Measurements from ENCODE around the gene SLC26A1.

The SLC26A1 gene

GRCh38 chr4:955161-955921, 37.9 kb downstream of the SLC26A1 start:
- Histone ChIP-seq H3K4me1 (ENCODE audit: control insufficient read depth, low read depth, low read length) (no peaks in the 10 kb centered on the region), H3K36me3 (ENCODE audit: control insufficient read depth, low read depth, low read length) (no peaks in the 10 kb centered on the region), H3K27ac (ENCODE audit: low read length) (no peak overlapping the region), H3K4me3 (ENCODE audit: low read length) (no peak overlapping the region), H3K9ac (ENCODE audit: low read length) (no peak overlapping the region), H3K27me3 (ENCODE audit: control insufficient read depth, insufficient read depth, low read length) (no peaks in the 10 kb centered on the region), H3K9me3 (ENCODE audit: control insufficient read depth, low read depth, low read length) (no peaks in the 10 kb centered on the region)

- H3K27ac ChIP-seq (ENCODE audit: low read length) = no peak overlapping the region
- H3K27me3 ChIP-seq (ENCODE audit: control insufficient read depth, insufficient read depth, low read length) = no peaks in the 10 kb centered on the region
- H3K36me3 ChIP-seq (ENCODE audit: control insufficient read depth, low read depth, low read length) = no peaks in the 10 kb centered on the region
- H3K9ac ChIP-seq (ENCODE audit: low read length) = no peak overlapping the region
- no peaks in the 10 kb centered on the region for H3K9me3 ChIP-seq (ENCODE audit: control insufficient read depth, low read depth, low read length)
- no peak overlapping the region for H3K4me3 ChIP-seq (ENCODE audit: low read length)
- no peaks in the 10 kb centered on the region for H3K4me1 ChIP-seq (ENCODE audit: control insufficient read depth, low read depth, low read length)
Measured at GRCh38 chr4:954211-955020, 38.8 kb downstream of the SLC26A1 start.

GRCh38 chr4:953574-953915, 39.7 kb downstream of the SLC26A1 start:
- H3K27ac ChIP-seq (ENCODE audit: low read length) = no peak overlapping the region
- no peaks in the 10 kb centered on the region for H3K36me3 ChIP-seq (ENCODE audit: control insufficient read depth, low read depth, low read length)
- no peak overlapping the region for H3K9ac ChIP-seq (ENCODE audit: low read length)
- H3K9me3 ChIP-seq (ENCODE audit: control insufficient read depth, low read depth, low read length) = no peaks in the 10 kb centered on the region
- H3K4me3 ChIP-seq (ENCODE audit: low read length) = no peak overlapping the region
- H3K4me1 ChIP-seq (ENCODE audit: control insufficient read depth, low read depth, low read length) = no peaks in the 10 kb centered on the region
- H3K27me3 ChIP-seq (ENCODE audit: control insufficient read depth, insufficient read depth, low read length) = no peaks in the 10 kb centered on the region

- Histone ChIP-seq H3K36me3 (ENCODE audit: control insufficient read depth, low read depth, low read length) (no peaks in the 10 kb centered on the region), H3K27ac (ENCODE audit: low read length) (no peak overlapping the region), H3K4me3 (ENCODE audit: low read length) (no peak overlapping the region), H3K9me3 (ENCODE audit: control insufficient read depth, low read depth, low read length) (no peaks in the 10 kb centered on the region), H3K27me3 (ENCODE audit: control insufficient read depth, insufficient read depth, low read length) (no peaks in the 10 kb centered on the region), H3K9ac (ENCODE audit: low read length) (no peak overlapping the region), H3K4me1 (ENCODE audit: control insufficient read depth, low read depth, low read length) (no peaks in the 10 kb centered on the region)
Measured at GRCh38 chr4:952881-953573, 40.2 kb downstream of the SLC26A1 start.

GRCh38 chr4:951594-952468, 41.4 kb downstream of the SLC26A1 start:
- H3K27ac ChIP-seq (ENCODE audit: low read length) = no peak overlapping the region
- H3K36me3 ChIP-seq (ENCODE audit: control insufficient read depth, low read depth, low read length) = no peaks in the 10 kb centered on the region
- no peak overlapping the region for H3K9ac ChIP-seq (ENCODE audit: low read length)
- no peaks in the 10 kb centered on the region for H3K4me1 ChIP-seq (ENCODE audit: control insufficient read depth, low read depth, low read length)
- H3K9me3 ChIP-seq (ENCODE audit: control insufficient read depth, low read depth, low read length) = no peaks in the 10 kb centered on the region
- H3K4me3 ChIP-seq (ENCODE audit: low read length) = no peak overlapping the region
- H3K27me3 ChIP-seq (ENCODE audit: control insufficient read depth, insufficient read depth, low read length) = no peaks in the 10 kb centered on the region

GRCh38 chr4:951186-951585, 42.0 kb downstream of the SLC26A1 start:
- H3K4me1 ChIP-seq (ENCODE audit: control insufficient read depth, low read depth, low read length) = no peaks in the 10 kb centered on the region
- no peak overlapping the region for H3K27ac ChIP-seq (ENCODE audit: low read length)
- no peaks in the 10 kb centered on the region for H3K9me3 ChIP-seq (ENCODE audit: control insufficient read depth, low read depth, low read length)
- H3K9ac ChIP-seq (ENCODE audit: low read length) = no peak overlapping the region
- no peaks in the 10 kb centered on the region for H3K36me3 ChIP-seq (ENCODE audit: control insufficient read depth, low read depth, low read length)
- H3K27me3 ChIP-seq (ENCODE audit: control insufficient read depth, insufficient read depth, low read length) = no peaks in the 10 kb centered on the region
- no peak overlapping the region for H3K4me3 ChIP-seq (ENCODE audit: low read length)

- Histone ChIP-seq H3K4me1 (ENCODE audit: control insufficient read depth, low read depth, low read length) (no peaks in the 10 kb centered on the region), H3K27me3 (ENCODE audit: control insufficient read depth, insufficient read depth, low read length) (peaks cover 1% of the 10 kb centered on the region), H3K9ac (ENCODE audit: low read length) (no peak overlapping the region), H3K36me3 (ENCODE audit: control insufficient read depth, low read depth, low read length) (no peaks in the 10 kb centered on the region), H3K4me3 (ENCODE audit: low read length) (no peak overlapping the region), H3K9me3 (ENCODE audit: control insufficient read depth, low read depth, low read length) (no peaks in the 10 kb centered on the region), H3K27ac (ENCODE audit: low read length) (no peak overlapping the region)
Measured at GRCh38 chr4:950136-951020, 42.8 kb downstream of the SLC26A1 start.

- Histone ChIP-seq H3K4me1 (ENCODE audit: control insufficient read depth, low read depth, low read length) (no peaks in the 10 kb centered on the region), H3K27me3 (ENCODE audit: control insufficient read depth, insufficient read depth, low read length) (peaks cover 8% of the 10 kb centered on the region), H3K36me3 (ENCODE audit: control insufficient read depth, low read depth, low read length) (no peaks in the 10 kb centered on the region), H3K4me3 (ENCODE audit: low read length) (no peak overlapping the region), H3K9me3 (ENCODE audit: control insufficient read depth, low read depth, low read length) (no peaks in the 10 kb centered on the region), H3K27ac (ENCODE audit: low read length) (no peak overlapping the region), H3K9ac (ENCODE audit: low read length) (no peak overlapping the region)
Measured at GRCh38 chr4:949656-950055, 43.5 kb downstream of the SLC26A1 start.

GRCh38 chr4:948936-949300, 44.3 kb downstream of the SLC26A1 start:
- H3K27ac ChIP-seq (ENCODE audit: low read length) = no peak overlapping the region
- no peaks in the 10 kb centered on the region for H3K36me3 ChIP-seq (ENCODE audit: control insufficient read depth, low read depth, low read length)
- no peak overlapping the region for H3K9ac ChIP-seq (ENCODE audit: low read length)
- H3K4me3 ChIP-seq (ENCODE audit: low read length) = no peak overlapping the region
- H3K9me3 ChIP-seq (ENCODE audit: control insufficient read depth, low read depth, low read length) = no peaks in the 10 kb centered on the region
- H3K27me3 ChIP-seq (ENCODE audit: control insufficient read depth, insufficient read depth, low read length) = peaks cover 13% of the 10 kb centered on the region
- H3K4me1 ChIP-seq (ENCODE audit: control insufficient read depth, low read depth, low read length) = no peaks in the 10 kb centered on the region

GRCh38 chr4:948101-948935, 44.9 kb downstream of the SLC26A1 start:
- Histone ChIP-seq H3K27ac (ENCODE audit: low read length) (no peak overlapping the region), H3K36me3 (ENCODE audit: control insufficient read depth, low read depth, low read length) (no peaks in the 10 kb centered on the region), H3K9me3 (ENCODE audit: control insufficient read depth, low read depth, low read length) (no peaks in the 10 kb centered on the region), H3K4me3 (ENCODE audit: low read length) (no peak overlapping the region), H3K4me1 (ENCODE audit: control insufficient read depth, low read depth, low read length) (no peaks in the 10 kb centered on the region), H3K27me3 (ENCODE audit: control insufficient read depth, insufficient read depth, low read length) (peaks cover 13% of the 10 kb centered on the region), H3K9ac (ENCODE audit: low read length) (no peak overlapping the region)

Measured in iPS-18a (cell line).